C1 segment of cervical spinal cord (tissue), 14 donors: ENCODE results near the gene ALK.

ENCODE experiments used
- DNase-seq, 14 donors: peaks; one replicate each; lab custom pipeline; 2025; lab: John Stamatoyannopoulos, UW

The ALK gene

DNA sequence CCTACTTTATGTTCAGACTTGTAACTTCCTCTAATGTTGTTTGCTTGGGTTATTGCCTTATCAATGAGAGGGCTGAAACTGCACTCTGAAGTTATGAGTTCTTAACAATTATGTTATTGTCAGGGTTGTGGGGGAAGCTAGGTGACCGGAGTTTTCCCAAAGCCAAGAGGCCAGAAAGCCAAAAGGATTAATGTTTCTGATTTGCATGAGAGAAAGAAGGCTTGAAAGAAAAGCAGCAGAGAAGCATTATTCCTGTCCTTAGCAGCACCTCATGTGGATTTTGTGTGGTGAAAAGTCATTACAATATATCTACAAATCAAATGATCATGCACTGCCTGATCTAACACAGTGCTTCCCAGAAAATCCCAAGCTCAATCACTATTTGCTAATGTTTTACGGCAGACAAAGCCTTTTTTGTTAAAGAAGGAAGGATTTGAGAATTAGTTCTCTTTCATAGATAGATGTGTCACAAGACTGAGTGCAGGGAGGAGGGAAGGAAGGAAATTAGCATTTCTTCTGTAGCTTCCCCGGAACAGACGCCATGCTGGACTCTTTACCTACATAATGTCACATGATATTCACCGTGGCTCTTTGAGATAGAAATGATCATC lies 203.2 kb downstream of the ALK start:
- DNase-seq, result no peak

DNA sequence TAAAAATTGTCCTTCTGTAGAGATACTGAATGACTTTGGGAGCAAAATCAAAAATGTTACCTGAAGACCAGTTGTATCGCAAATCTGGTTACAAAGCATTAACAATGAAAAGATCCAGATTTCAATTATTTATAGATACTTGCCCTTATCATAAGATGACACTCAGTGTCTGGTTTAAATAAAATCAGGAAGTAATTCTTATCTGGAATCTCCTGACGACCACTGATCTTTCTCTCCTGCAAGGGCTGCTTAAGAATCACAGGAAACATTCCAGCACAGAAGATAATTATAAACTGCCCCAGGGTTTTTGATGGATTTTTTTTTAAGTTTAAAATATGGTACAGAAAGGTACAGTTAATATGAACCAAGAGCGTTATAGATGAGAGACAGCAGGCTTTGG lies 205.7 kb downstream of the ALK start:
- no peak for DNase-seq

- DNase-seq, result no peak
These were observed 207.1 kb downstream of the ALK start for GRCh38 chr2:29714333-29714732.

DNA sequence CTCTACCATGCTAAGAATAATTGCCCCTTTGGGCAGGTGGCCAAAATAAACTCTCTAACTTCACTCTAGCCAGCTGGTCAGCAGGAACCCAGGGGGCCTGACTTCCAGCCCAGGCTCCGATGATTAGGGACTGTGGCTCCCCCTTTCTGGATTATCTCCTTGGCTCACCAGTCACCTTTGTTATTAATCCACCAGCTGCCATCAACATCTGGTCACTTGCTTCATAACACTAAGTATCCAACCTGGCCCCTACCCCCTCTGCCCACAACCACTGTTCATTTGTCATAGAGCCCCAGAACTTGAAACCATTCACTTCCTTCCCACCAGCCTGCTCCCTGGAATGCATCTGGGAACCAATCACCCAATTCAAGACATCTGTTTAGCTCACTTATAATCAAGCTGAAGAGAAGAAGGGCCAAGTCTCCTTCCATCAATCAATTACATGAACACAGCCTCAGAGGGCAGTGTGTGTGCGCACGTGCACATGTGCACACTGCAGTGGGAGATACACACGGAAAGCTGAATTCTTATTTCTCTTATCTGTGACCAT lies 215.1 kb downstream of the ALK start:
- no peak for DNase-seq

DNA sequence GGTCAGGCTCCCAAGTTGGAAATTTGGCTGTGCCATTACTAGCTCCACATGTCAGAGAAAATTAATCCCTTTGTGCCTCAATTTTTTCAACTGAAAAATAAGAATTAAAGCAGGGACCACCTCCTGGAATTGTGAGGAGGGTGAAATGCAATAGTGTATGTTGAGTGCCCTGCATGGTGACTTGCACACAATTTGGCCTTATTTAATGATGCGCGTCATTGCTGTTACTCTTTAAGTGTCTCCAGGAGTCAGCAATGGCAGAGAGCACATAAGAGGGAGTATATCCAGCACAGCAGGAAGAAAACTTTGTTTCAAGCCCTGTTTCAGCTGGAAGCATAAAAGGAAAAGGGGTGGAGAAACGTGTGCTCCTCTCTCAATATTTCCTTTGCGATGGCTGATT lies 215.8 kb downstream of the ALK start:
- no peak for DNase-seq

GRCh38 chr2:29703336-29703735 lies 218.1 kb downstream of the ALK start:
- DNase-seq, result no peak

DNA sequence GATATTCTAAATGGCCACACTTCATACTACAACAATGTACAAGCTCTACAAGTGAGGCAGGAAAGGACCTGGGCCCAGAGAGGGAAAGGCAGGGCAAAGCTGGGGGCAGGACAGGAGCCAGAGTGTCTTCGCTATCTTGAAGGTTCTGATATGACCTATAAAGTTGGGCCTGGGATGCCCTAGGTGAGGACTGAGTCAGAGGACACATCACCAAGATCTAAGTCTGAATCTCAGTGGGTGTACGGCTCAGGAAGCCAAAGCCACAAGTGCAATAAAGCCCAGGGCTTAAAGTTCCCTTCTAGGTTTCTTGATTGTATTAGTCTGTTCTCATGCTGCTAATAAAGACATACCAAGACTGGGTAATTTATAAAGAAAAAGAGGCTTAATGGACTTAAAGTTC lies 219.1 kb downstream of the ALK start:
- DNase-seq, result no peak

GRCh38 chr2:29700560-29700959 lies 220.8 kb downstream of the ALK start:
- DNase-seq, result no peak

GRCh38 chr2:29699045-29699444 lies 222.3 kb downstream of the ALK start:
- DNase-seq, result no peak

DNA sequence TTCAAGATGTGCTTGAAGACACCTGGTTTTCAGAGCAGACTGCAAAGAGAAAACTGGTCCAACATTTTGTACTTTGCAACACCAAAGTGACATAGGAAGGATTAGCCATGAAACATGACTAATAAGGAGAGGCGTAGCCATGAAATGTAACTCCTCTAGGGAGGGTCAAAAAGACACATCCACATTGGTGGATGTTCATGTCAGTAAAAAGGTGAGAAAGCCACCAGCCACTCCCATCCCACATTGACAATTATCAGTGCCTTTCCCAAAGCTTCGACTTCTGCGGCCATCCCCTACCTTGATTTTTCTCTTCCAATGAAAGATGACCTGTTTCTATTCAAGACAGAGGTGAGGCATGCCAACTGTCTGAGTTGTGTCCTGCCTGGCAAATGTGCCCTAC lies 223.2 kb downstream of the ALK start:
- DNase-seq, result no peak

GRCh38 chr2:29697715-29698114 lies 223.7 kb downstream of the ALK start:
- DNase-seq, result no peak

DNA sequence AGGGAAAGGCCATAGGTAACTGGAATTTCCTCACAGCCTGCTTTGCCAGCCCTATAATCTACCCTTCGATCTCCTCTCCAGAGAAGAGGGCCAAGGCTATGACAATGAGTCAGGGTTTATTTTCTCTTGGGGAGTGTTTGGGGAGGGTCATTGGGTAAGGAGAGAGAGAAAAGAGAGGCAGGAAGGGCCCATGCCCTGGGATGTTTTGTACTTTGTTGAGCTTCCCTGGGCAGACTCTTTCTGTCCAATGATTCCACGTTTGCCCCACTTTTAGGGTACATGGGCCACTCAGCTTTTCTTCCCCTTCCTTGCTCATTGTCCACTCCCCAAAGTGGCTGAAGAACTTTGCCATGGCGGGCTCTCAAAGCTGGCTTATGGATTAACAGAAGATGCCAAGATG lies 224.2 kb downstream of the ALK start:
- DNase-seq, result no peak

DNA sequence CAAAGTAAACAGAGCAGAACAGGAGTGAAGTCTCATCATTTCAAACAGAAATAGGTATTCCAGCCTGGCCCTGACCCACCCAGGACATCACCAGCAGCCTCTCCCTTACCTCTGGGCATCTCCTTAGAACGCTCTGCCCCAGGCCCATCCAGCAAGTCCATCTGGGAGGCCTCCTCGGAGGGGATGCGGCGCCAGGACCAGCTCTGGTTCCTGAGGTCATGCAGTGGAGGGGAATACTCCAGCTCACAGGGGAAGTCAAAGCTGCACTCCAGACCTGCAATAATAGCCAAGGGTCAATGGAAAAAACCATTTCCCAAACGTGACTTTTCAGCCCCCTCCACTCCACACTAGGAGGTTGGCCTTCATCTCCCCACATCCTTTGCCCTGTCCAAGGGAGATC lies 226.6 kb downstream of the ALK start:
- no peak for DNase-seq

- DNase-seq, result no peak
These were observed 229.9 kb downstream of the ALK start for GRCh38 chr2:29691391-29691950.

DNA sequence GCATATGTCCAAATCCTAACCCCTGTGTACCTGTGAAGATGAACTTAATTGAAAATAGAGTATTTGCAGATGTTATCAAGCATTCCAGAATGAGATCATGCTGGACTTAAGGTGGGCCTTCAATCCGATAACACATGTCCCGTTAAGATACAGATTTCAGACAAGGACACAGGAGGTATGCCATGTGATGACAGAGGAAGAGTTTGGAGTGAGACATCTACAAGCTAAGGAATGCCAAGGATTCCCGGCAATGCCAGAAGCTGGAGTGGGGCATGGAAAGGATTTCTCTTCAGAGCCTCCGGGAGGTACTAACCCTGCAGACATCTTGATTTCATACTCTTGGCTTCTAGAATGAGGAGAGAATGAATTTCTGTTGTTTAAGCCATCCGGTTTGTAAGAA lies 231.7 kb downstream of the ALK start:
- no peak for DNase-seq

DNA sequence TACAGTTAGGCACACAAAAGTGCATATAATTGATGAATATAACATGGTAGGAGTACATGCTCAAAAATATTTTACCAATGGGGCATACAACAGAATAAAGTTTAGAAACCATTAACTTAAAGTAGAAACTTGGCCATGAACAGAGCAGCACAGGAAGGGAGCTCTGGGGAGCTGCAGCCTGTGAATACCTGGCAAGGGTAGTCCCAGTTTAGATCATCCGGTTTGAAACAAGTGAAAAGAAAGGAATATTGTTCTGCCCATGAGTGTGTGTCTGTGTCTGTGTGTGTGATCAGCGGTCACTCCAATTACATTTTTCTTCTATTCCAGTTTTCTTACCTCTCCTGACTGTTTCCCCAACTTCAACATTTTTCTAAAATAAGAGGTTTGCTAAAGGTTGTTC lies 233.0 kb downstream of the ALK start:
- no peak for DNase-seq

GRCh38 chr2:29687121-29687520 lies 234.3 kb downstream of the ALK start:
- peak in 2 of 14 donors; percentile 1 to 3 for DNase-seq

- DNase-seq, result no peak
These were observed 244.4 kb downstream of the ALK start for GRCh38 chr2:29676886-29677453.

DNA sequence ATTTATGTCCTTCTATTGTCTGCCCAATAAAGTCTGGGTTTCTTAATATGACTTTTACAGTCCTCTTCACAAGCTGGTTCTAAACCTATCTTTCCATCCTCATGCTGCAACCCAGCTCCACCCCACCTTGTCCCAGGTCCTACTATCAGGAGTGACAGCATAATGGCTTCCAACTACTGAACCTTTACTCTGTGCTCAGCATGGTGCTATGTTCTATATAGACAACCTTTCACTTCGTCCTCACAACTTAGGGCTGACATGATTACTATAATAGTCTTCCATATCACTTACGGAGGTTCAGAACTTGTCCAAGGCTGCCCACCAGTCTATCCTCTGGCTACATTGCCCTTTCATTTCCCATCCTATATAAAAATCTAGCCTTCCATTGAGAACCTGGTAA lies 256.8 kb downstream of the ALK start:
- no peak for DNase-seq

- no peak for DNase-seq
These were observed 258.1 kb downstream of the ALK start for GRCh38 chr2:29663268-29663667.

- no peak for DNase-seq
These were observed 258.5 kb downstream of the ALK start for GRCh38 chr2:29662861-29663260.

DNA sequence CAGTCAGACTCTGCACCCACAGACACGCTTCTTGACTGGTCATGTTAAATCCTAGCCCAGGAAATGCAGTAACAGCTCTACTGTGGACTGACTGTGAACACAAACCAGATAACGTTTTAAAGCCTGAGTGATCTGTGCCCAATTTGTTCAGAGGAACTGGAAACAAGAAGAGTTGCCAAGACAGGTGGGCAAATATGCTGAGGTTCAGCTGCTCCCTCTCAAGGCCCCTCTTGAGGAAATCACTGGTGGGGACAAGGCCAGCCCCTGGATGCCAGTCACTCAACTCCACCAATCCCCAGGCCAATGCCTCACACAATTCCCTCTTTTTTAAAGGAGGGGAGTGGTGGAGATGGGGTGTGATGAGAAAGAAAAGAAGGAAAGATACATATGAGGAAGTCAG lies 261.2 kb downstream of the ALK start:
- DNase-seq, result no peak

GRCh38 chr2:29659178-29659577 lies 262.2 kb downstream of the ALK start:
- no peak for DNase-seq
